HepG2 (cell line): ENCODE measurements around the gene ZCCHC7. TPM values are rescaled to one million over a fixed set of nuclear protein-coding genes. Genes with fewer than 3 reads are reported as not detected.

Experiments
- ATAC-seq: fragments of 200-7000 bp; cut with Tn5 transposase; 3 replicates; pipeline ENCODE4 v1.9.1; 2020; ENCODE audit warnings: mild to moderate bottlenecking, moderate library complexity
- BruUV-seq: library from RNA; stranded (reverse); fragments of 400-500 nt; replicated peaks from 2 replicates; lab custom pipeline; 2021; lab: Mats Ljungman, UMichigan
- CTCF ChIA-PET: fragments of 300-600 bp; formaldehyde crosslinking; extraction: SDS; loops from one replicate; lab custom pipeline; 2021; ENCODE audit warnings: low total read pairs, inconsistent platforms, low intra/inter-chr PET ratio; lab: Yijun Ruan, JAX
- POLR2A ChIA-PET: fragments of 350-600 bp; sonication (Branson Sonifier 250); formaldehyde crosslinking; loops from one replicate; lab custom pipeline; 2020; ENCODE audit warnings: antibody characterized with exemption, inconsistent platforms; lab: Yijun Ruan, JAX
- DNase-seq: peaks from one replicate; pipeline ENCODE4 v3.0.0-alpha.2; 2015; ENCODE audit warnings: low spot score
- FAIRE-seq: peaks from 3 replicates; lab custom pipeline; 2011; peaks lifted over from hg19 to GRCh38; lab: Jason Lieb, UNC
- H2AFZ ChIP-seq: one replicate; pipeline ENCODE4 v1.6.1; 2011; ENCODE audit warnings: low read length, inconsistent platforms
- H3K27ac ChIP-seq: fragments of 300-600 bp; 3 replicates; pipeline ENCODE4 v1.8.0; 2011; ENCODE audit warnings: mixed run types, mild to moderate bottlenecking, mixed read lengths, low read length, inconsistent platforms; ENCODE audit not compliant: insufficient read depth; ENCODE audit errors: extremely low read length
- H3K27me3 ChIP-seq, 2 experiments: fragments of 200-600 bp in 1 of 2; 2 replicates in 1 of 2; 3 replicates in 1 of 2; pipeline versions ENCODE4 v1.6.0 to v1.8.0; 2011; ENCODE audit warnings: low read length in 2 of 2, mild to moderate bottlenecking in 2 of 2, moderate library complexity in 2 of 2, inconsistent platforms in 1 of 2; ENCODE audit not compliant: insufficient read depth in 2 of 2, control insufficient read depth in 1 of 2
- H3K36me3 ChIP-seq, 2 experiments: fragments of 200-600 bp in 1 of 2; replicated peaks in 1 of 2; 2 replicates in 1 of 2; 3 replicates in 1 of 2; pipeline versions ENCODE4 v1.5.1 to v1.8.0; 2011; ENCODE audit warnings: low read length in 2 of 2, inconsistent platforms in 1 of 2; ENCODE audit not compliant: insufficient read depth in 2 of 2, control insufficient read depth in 1 of 2
- H3K4me1 ChIP-seq: 2 replicates; pipeline ENCODE4 v1.5.1; 2012; ENCODE audit warnings: low read length, inconsistent platforms; ENCODE audit not compliant: insufficient read depth
- H3K4me2 ChIP-seq: 2 replicates; pipeline ENCODE4 v1.6.0; 2011; ENCODE audit warnings: low read depth, low read length, inconsistent platforms
- H3K4me3 ChIP-seq, 3 experiments: fragments of 200-600 bp in 1 of 3; sonication (generic), shearing (Covaris generic) in 1 of 3; replicated peaks in 1 of 3; 2 replicates each; pipeline ENCODE4 v1.5.1; 2011 to 2016; ENCODE audit warnings: low read length in 3 of 3, inconsistent platforms in 2 of 3, low read depth in 2 of 3, mild to moderate bottlenecking in 2 of 3, control low read depth in 1 of 3, mixed read lengths in 1 of 3; ENCODE audit not compliant: insufficient read depth in 1 of 3
- H3K79me2 ChIP-seq: one replicate; pipeline ENCODE4 v1.6.1; 2011; ENCODE audit warnings: low read length, inconsistent platforms; ENCODE audit not compliant: insufficient read depth
- H3K9ac ChIP-seq: 2 replicates; pipeline ENCODE4 v1.6.0; 2011; ENCODE audit warnings: mild to moderate bottlenecking, low read depth, low read length, inconsistent platforms; ENCODE audit not compliant: insufficient read depth
- H3K9me3 ChIP-seq: 2 replicates; pipeline ENCODE4 v1.5.1; 2012; ENCODE audit warnings: mild to moderate bottlenecking, low read length
- H4K20me1 ChIP-seq: 2 replicates; pipeline ENCODE4 v1.6.0; 2011; ENCODE audit warnings: inconsistent platforms, mild to moderate bottlenecking, low read length, moderate library complexity; ENCODE audit not compliant: insufficient read depth
- CREM ChIP-seq, 2 experiments: sonication (generic) in 1 of 2; formaldehyde crosslinking in 1 of 2; IDR thresholded peaks; 2 replicates each; pipeline versions ENCODE4 v1.4.0 to v1.6.1; 2016 to 2020; ENCODE audit warnings: antibody characterized with exemption in 1 of 2, mild to moderate bottlenecking in 1 of 2, missing genetic modification reagents in 1 of 2
- KMT2B ChIP-seq: IDR thresholded peaks from 2 replicates; pipeline ENCODE4 v1.6.1; 2016; ENCODE audit warnings: missing genetic modification reagents, missing compliant biosample characterization
- MBNL3 ChIP-seq: fragments of 250-450 bp; sonication (Bioruptor Pico); conservative IDR thresholded peaks from 2 replicates; pipeline ENCODE4 v1.8.0; 2022; ENCODE audit warnings: mild to moderate bottlenecking, inconsistent platforms
- STAT6 ChIP-seq: sonication (generic); formaldehyde crosslinking; IDR thresholded peaks from 2 replicates; pipeline ENCODE4 v1.4.0; 2020; ENCODE audit warnings: missing genetic modification reagents, mild to moderate bottlenecking, borderline replicate concordance
- ZBTB7A ChIP-seq: sonication (generic); formaldehyde crosslinking; IDR thresholded peaks from 2 replicates; pipeline ENCODE4 v1.8.0; 2022; ENCODE audit warnings: mild to moderate bottlenecking, missing genetic modification reagents
- ZFP82 ChIP-seq: sonication (generic); formaldehyde crosslinking; IDR thresholded peaks from 2 replicates; pipeline ENCODE4 v1.5.1; 2020; ENCODE audit warnings: mild to moderate bottlenecking, missing genetic modification reagents, borderline replicate concordance
- ZNF180 ChIP-seq: sonication (generic); formaldehyde crosslinking; IDR thresholded peaks from 2 replicates; pipeline ENCODE4 v1.4.0; 2020; ENCODE audit warnings: low read depth, missing genetic modification reagents, borderline replicate concordance
- ZNF234 ChIP-seq: sonication (generic); formaldehyde crosslinking; conservative IDR thresholded peaks from 2 replicates; pipeline ENCODE4 v1.5.1; 2020; ENCODE audit warnings: mild to moderate bottlenecking, missing genetic modification reagents
- ZNF589 ChIP-seq: sonication (generic); formaldehyde crosslinking; conservative IDR thresholded peaks from 2 replicates; pipeline ENCODE4 v1.8.0; 2022; ENCODE audit warnings: mild to moderate bottlenecking, moderate library complexity, missing genetic modification reagents
- ZNF615 ChIP-seq: sonication (generic); formaldehyde crosslinking; IDR thresholded peaks from 2 replicates; pipeline ENCODE4 v1.5.0; 2020; ENCODE audit warnings: mild to moderate bottlenecking, missing genetic modification reagents, borderline replicate concordance
- ZNF7 ChIP-seq: IDR thresholded peaks from 2 replicates; pipeline ENCODE4 v1.6.1; 2016; ENCODE audit warnings: missing biosample characterization, missing genetic modification reagents
- WGBS: methylation state at CpG from one replicate; pipeline ENCODE4 v1.1.6; 2017; ENCODE audit warnings: low lambda C conversion rate; 5-methylcytosine and 5-hydroxymethylcytosine counted together
- in situ Hi-C: cut with HindIII; loops from 2 replicates; pipeline ENCODE4 v1.10.0; 2017; ENCODE audit warnings: low pct_unique_long_range_greater_than_20kb; ENCODE audit not compliant: extremely low pct_ligation_motif_present
- intact Hi-C: fragments of 100-400 bp; cut with micrococcal nuclease; formaldehyde crosslinking; loops from one replicate; pipeline ENCODE4 v1.10.0; 2022; ENCODE audit not compliant: unreplicated experiment
- polyA plus RNA-seq, 8 experiments: library from polyadenylated mRNA; depleted of rRNA in 3 of 8; stranded (reverse) in 7 of 8; unstranded in 1 of 8; fragments of >200 nt; fragmentation: Illumina TruSeq in 4 of 8; extraction: Trizol in 4 of 8; gene quantifications; 2 replicates each; pipeline versions ENCODE4 v1.2.1 to v1.2.3, GENCODE V29; 2011 to 2016; ENCODE audit warnings: low read depth in 4 of 8, missing spikeins in 1 of 8, mixed read lengths in 1 of 8; ENCODE audit not compliant: insufficient read depth in 1 of 8
- total RNA-seq, 5 experiments: library from RNA; depleted of rRNA; stranded (reverse); fragments of >200 nt; fragmentation: Illumina TruSeq; extraction: Trizol; gene quantifications; 2 replicates each; pipeline ENCODE4 v1.2.3, GENCODE V29; 2016; ENCODE audit warnings: low read depth in 1 of 5
- TF ChIP-seq, protein P1 (sequence below): sonication (generic); formaldehyde crosslinking; IDR thresholded peaks from 2 replicates; pipeline ENCODE4 v1.4.0; 2020; ENCODE audit warnings: missing genetic modification reagents
- TF ChIP-seq, protein P2 (sequence below): sonication (generic); formaldehyde crosslinking; IDR thresholded peaks from 2 replicates; pipeline ENCODE4 v1.5.1; 2020; ENCODE audit warnings: mild to moderate bottlenecking, missing genetic modification reagents

The ZCCHC7 gene
- total and polyA plus RNA-seq, 2 of the 13 experiments (the other 11 are each of a cell fraction or from before 2014, with no cell fraction given): 13.6 to 19.3 TPM

DNA sequence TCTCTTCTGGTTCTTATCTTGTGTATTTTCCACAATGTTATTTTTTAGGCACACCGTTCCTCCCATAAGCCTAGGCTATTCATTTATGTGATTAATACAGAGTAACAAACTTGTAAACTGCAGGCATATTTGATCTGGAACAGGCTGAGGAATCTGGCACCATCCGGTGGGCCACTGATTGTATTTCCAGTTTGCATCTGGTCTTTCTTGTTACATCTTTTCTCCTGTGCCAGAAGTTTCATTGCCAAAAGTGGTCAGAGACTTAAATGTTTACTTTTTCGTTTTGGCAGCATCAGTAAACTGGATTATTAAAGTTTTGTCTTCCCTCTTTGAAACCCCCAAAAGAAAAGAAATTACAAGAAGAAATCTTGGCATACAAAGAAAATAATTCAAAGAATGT, 17.9 kb upstream of the ZCCHC7 start:
- POLR2A ChIA-PET: no interaction called here
- TF ChIP-seq MBNL3 (CRISPR knock-in tag) (no peak), ZNF180 (CRISPR knock-in tag) (no peak), CREM (IDR thresholded peaks at IDR 0.05) (no peak), CREM (CRISPR knock-in tag; IDR thresholded peaks at IDR 0.05) (no peak), STAT6 (no peak), ZNF589 (CRISPR knock-in tag) (no peak), KMT2B (CRISPR knock-in tag) (no peak), ZBTB7A (CRISPR knock-in tag) (no peak), ZNF7 (CRISPR knock-in tag) (no peak), ZNF615 (CRISPR knock-in tag) (no peak), ZNF234 (CRISPR knock-in tag) (no peak), ZFP82 (no peak)
- TF ChIP-seq, protein P1, sequence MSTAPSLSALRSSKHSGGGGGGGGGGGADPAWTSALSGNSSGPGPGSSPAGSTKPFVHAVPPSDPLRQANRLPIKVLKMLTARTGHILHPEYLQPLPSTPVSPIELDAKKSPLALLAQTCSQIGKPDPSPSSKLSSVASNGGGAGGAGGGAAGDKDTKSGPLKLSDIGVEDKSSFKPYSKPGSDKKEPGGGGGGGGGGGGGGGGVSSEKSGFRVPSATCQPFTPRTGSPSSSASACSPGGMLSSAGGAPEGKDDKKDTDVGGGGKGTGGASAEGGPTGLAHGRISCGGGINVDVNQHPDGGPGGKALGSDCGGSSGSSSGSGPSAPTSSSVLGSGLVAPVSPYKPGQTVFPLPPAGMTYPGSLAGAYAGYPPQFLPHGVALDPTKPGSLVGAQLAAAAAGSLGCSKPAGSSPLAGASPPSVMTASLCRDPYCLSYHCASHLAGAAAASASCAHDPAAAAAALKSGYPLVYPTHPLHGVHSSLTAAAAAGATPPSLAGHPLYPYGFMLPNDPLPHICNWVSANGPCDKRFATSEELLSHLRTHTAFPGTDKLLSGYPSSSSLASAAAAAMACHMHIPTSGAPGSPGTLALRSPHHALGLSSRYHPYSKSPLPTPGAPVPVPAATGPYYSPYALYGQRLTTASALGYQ: no peak
- TF ChIP-seq, protein P2, sequence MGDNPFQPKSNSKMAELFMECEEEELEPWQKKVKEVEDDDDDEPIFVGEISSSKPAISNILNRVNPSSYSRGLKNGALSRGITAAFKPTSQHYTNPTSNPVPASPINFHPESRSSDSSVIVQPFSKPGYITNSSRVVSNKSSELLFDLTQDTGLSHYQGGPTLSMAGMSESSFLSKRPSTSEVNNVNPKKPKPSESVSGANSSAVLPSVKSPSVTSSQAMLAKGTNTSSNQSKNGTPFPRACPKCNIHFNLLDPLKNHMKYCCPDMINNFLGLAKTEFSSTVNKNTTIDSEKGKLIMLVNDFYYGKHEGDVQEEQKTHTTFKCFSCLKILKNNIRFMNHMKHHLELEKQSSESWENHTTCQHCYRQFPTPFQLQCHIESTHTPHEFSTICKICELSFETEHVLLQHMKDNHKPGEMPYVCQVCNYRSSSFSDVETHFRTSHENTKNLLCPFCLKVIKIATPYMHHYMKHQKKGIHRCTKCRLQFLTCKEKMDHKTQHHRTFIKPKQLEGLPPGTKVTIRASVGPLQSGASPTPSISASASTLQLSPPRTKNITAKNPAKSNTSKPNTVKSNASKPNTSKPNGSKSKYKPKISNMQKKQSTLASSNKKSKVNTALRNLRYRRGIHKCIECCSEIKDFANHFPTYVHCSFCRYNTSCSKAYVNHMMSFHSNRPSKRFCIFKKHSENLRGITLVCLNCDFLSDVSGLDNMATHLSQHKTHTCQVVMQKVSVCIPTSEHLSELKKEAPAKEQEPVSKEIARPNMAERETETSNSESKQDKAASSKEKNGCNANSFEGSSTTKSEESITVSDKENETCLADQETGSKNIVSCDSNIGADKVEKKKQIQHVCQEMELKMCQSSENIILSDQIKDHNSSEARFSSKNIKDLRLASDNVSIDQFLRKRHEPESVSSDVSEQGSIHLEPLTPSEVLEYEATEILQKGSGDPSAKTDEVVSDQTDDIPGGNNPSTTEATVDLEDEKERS (CRISPR knock-in tag): no peak
- FAIRE-seq: no peak

More for the DNA sequence above, 17.9 kb upstream of the ZCCHC7 start:
- Histone ChIP-seq H3K9ac (no peak overlapping the region), H3K4me1 (peaks cover 21% of the 10 kb centered on the region), H3K27me3 (no peaks in the 10 kb centered on the region), H3K79me2 (no peaks in the 10 kb centered on the region), H3K27ac (no peak overlapping the region), H2AFZ (no peak overlapping the region), H4K20me1 (no peaks in the 10 kb centered on the region), H3K9me3 (no peaks in the 10 kb centered on the region), H3K4me2 (no peak overlapping the region), H3K4me3 (no peak overlapping the region), H3K36me3 (no peaks in the 10 kb centered on the region)
- in situ Hi-C loops (no loop called here), intact Hi-C loops (no loop called here)
- WGBS: 49% methylated on average over 3 of the region's 3 CpGs
- no TSS peak for BruUV-seq
- DNase-seq (no peak), ATAC-seq (no peak)
- CTCF ChIA-PET: no interaction called here
